Measurements from ENCODE around the gene CRYAA. TPM values are rescaled to one million over a fixed set of nuclear protein-coding genes. Genes with fewer than 3 reads are reported as not detected.

Gene CRYAA
- polyA plus RNA-seq, 2 donors: not detected

- Histone ChIP-seq H3K4me3 (ENCODE audit: low read depth in 1 of 2, low read length in 2 of 2) (no peak overlapping the region), H3K27ac (ENCODE audit: low read depth in 2 of 2, low read length in 1 of 2) (peak overlapping the region; percentile 67 to 69), H3K36me3 (ENCODE audit: control insufficient read depth in 2 of 2, insufficient read depth in 2 of 2, low read length in 1 of 2) (no peaks in the 10 kb centered on the region), H3K4me1 (ENCODE audit: control insufficient read depth in 2 of 2, insufficient read depth in 2 of 2, low read length in 1 of 2) (peaks cover 0 to 7% of the 10 kb centered on the region in 2 donors), H3K27me3 (ENCODE audit: control insufficient read depth in 1 of 2, insufficient read depth in 2 of 2, low read length in 2 of 2) (no peaks in the 10 kb centered on the region), H3K9me3 (ENCODE audit: control insufficient read depth in 2 of 2, insufficient read depth in 1 of 2, low read depth in 1 of 2, low read length in 1 of 2) (peaks cover 0 to 3% of the 10 kb centered on the region in 2 donors)
- WGBS, 2 donors: 32 to 37% methylated on average over 6 of the region's 6 CpGs
Measured at GRCh38 chr21:43196826-43197225, 28.0 kb downstream of the CRYAA start.

- peaks cover 0 to 6% of the 10 kb centered on the region in 2 donors for H3K4me1 ChIP-seq (ENCODE audit: control insufficient read depth in 2 of 2, insufficient read depth in 2 of 2, low read length in 1 of 2)
- 67 to 73% methylated on average over 2 of the region's 2 CpGs for whole genome bisulfite sequencing, 2 donors
Measured at GRCh38 chr21:43198376-43198775, 29.6 kb downstream of the CRYAA start.

GRCh38 chr21:43201491-43201890 lies 32.7 kb downstream of the CRYAA start:
- H3K36me3 ChIP-seq (ENCODE audit: control insufficient read depth in 2 of 2, insufficient read depth in 2 of 2, low read length in 1 of 2): no peaks in the 10 kb centered on the region
- no peak overlapping the region for H3K27ac ChIP-seq (ENCODE audit: low read depth in 2 of 2, low read length in 1 of 2)
- 78 to 79% methylated on average over 1 of the region's 1 CpG for WGBS, 2 donors
- no peak overlapping the region for H3K4me3 ChIP-seq (ENCODE audit: low read depth in 1 of 2, low read length in 2 of 2)
- no peaks in the 10 kb centered on the region for H3K27me3 ChIP-seq (ENCODE audit: control insufficient read depth in 1 of 2, insufficient read depth in 2 of 2, low read length in 2 of 2)
- peaks cover 3% of the 10 kb centered on the region in 2 donors for H3K9me3 ChIP-seq (ENCODE audit: control insufficient read depth in 2 of 2, insufficient read depth in 1 of 2, low read depth in 1 of 2, low read length in 1 of 2)
- H3K4me1 ChIP-seq (ENCODE audit: control insufficient read depth in 2 of 2, insufficient read depth in 2 of 2, low read length in 1 of 2): peaks cover 0 to 3% of the 10 kb centered on the region in 2 donors

More at GRCh38 chr21:43198376-43198775, 29.6 kb downstream of the CRYAA start:
- Histone ChIP-seq H3K27me3 (ENCODE audit: control insufficient read depth in 1 of 2, insufficient read depth in 2 of 2, low read length in 2 of 2) (no peaks in the 10 kb centered on the region), H3K36me3 (ENCODE audit: control insufficient read depth in 2 of 2, insufficient read depth in 2 of 2, low read length in 1 of 2) (no peaks in the 10 kb centered on the region), H3K9me3 (ENCODE audit: control insufficient read depth in 2 of 2, insufficient read depth in 1 of 2, low read depth in 1 of 2, low read length in 1 of 2) (peaks cover 0 to 3% of the 10 kb centered on the region in 2 donors), H3K4me3 (ENCODE audit: low read depth in 1 of 2, low read length in 2 of 2) (no peak overlapping the region), H3K27ac (ENCODE audit: low read depth in 2 of 2, low read length in 1 of 2) (no peak overlapping the region)

GRCh38 chr21:43203591-43203990 lies 34.8 kb downstream of the CRYAA start:
- H3K9me3 ChIP-seq (ENCODE audit: control insufficient read depth in 2 of 2, insufficient read depth in 1 of 2, low read depth in 1 of 2, low read length in 1 of 2): peaks cover 3% of the 10 kb centered on the region in 2 donors
- no peaks in the 10 kb centered on the region for H3K4me1 ChIP-seq (ENCODE audit: control insufficient read depth in 2 of 2, insufficient read depth in 2 of 2, low read length in 1 of 2)
- no peaks in the 10 kb centered on the region for H3K36me3 ChIP-seq (ENCODE audit: control insufficient read depth in 2 of 2, insufficient read depth in 2 of 2, low read length in 1 of 2)
- no peaks in the 10 kb centered on the region for H3K27me3 ChIP-seq (ENCODE audit: control insufficient read depth in 1 of 2, insufficient read depth in 2 of 2, low read length in 2 of 2)
- 74 to 93% methylated on average over 6 of the region's 6 CpGs for WGBS, 2 donors
- H3K27ac ChIP-seq (ENCODE audit: low read depth in 2 of 2, low read length in 1 of 2): no peak overlapping the region
- no peak overlapping the region for H3K4me3 ChIP-seq (ENCODE audit: low read depth in 1 of 2, low read length in 2 of 2)

- Histone ChIP-seq H3K4me3 (ENCODE audit: low read depth in 1 of 2, low read length in 2 of 2) (no peak overlapping the region), H3K4me1 (ENCODE audit: control insufficient read depth in 2 of 2, insufficient read depth in 2 of 2, low read length in 1 of 2) (no peaks in the 10 kb centered on the region), H3K27ac (ENCODE audit: low read depth in 2 of 2, low read length in 1 of 2) (no peak overlapping the region), H3K36me3 (ENCODE audit: control insufficient read depth in 2 of 2, insufficient read depth in 2 of 2, low read length in 1 of 2) (no peaks in the 10 kb centered on the region), H3K9me3 (ENCODE audit: control insufficient read depth in 2 of 2, insufficient read depth in 1 of 2, low read depth in 1 of 2, low read length in 1 of 2) (peaks cover 3% of the 10 kb centered on the region in 2 donors), H3K27me3 (ENCODE audit: control insufficient read depth in 1 of 2, insufficient read depth in 2 of 2, low read length in 2 of 2) (no peaks in the 10 kb centered on the region)
- 92 to 96% methylated on average over 7 of the region's 7 CpGs for WGBS, 2 donors
Measured at GRCh38 chr21:43204638-43205037, 35.8 kb downstream of the CRYAA start.

GRCh38 chr21:43206231-43207042 lies 37.6 kb downstream of the CRYAA start:
- WGBS, 2 donors: 87 to 88% methylated on average over 18 of the region's 18 CpGs
- peaks cover 0 to 3% of the 10 kb centered on the region in 2 donors for H3K9me3 ChIP-seq (ENCODE audit: control insufficient read depth in 2 of 2, insufficient read depth in 1 of 2, low read depth in 1 of 2, low read length in 1 of 2)
- H3K4me1 ChIP-seq (ENCODE audit: control insufficient read depth in 2 of 2, insufficient read depth in 2 of 2, low read length in 1 of 2): peaks cover 0 to 7% of the 10 kb centered on the region in 2 donors
- H3K27ac ChIP-seq (ENCODE audit: low read depth in 2 of 2, low read length in 1 of 2): no peak overlapping the region
- no peaks in the 10 kb centered on the region for H3K36me3 ChIP-seq (ENCODE audit: control insufficient read depth in 2 of 2, insufficient read depth in 2 of 2, low read length in 1 of 2)
- no peaks in the 10 kb centered on the region for H3K27me3 ChIP-seq (ENCODE audit: control insufficient read depth in 1 of 2, insufficient read depth in 2 of 2, low read length in 2 of 2)
- no peak overlapping the region for H3K4me3 ChIP-seq (ENCODE audit: low read depth in 1 of 2, low read length in 2 of 2)

GRCh38 chr21:43207043-43207315 lies 38.2 kb downstream of the CRYAA start:
- Histone ChIP-seq H3K4me3 (ENCODE audit: low read depth in 1 of 2, low read length in 2 of 2) (no peak overlapping the region), H3K36me3 (ENCODE audit: control insufficient read depth in 2 of 2, insufficient read depth in 2 of 2, low read length in 1 of 2) (no peaks in the 10 kb centered on the region), H3K27me3 (ENCODE audit: control insufficient read depth in 1 of 2, insufficient read depth in 2 of 2, low read length in 2 of 2) (no peaks in the 10 kb centered on the region), H3K9me3 (ENCODE audit: control insufficient read depth in 2 of 2, insufficient read depth in 1 of 2, low read depth in 1 of 2, low read length in 1 of 2) (peaks cover 0 to 3% of the 10 kb centered on the region in 2 donors), H3K4me1 (ENCODE audit: control insufficient read depth in 2 of 2, insufficient read depth in 2 of 2, low read length in 1 of 2) (peaks cover 0 to 7% of the 10 kb centered on the region in 2 donors), H3K27ac (ENCODE audit: low read depth in 2 of 2, low read length in 1 of 2) (no peak overlapping the region)
- WGBS, 2 donors: 87 to 91% methylated on average over 6 of the region's 6 CpGs

GRCh38 chr21:43207868-43208267 lies 39.1 kb downstream of the CRYAA start:
- Histone ChIP-seq H3K27me3 (ENCODE audit: control insufficient read depth in 1 of 2, insufficient read depth in 2 of 2, low read length in 2 of 2) (no peaks in the 10 kb centered on the region), H3K4me3 (ENCODE audit: low read depth in 1 of 2, low read length in 2 of 2) (no peak overlapping the region), H3K36me3 (ENCODE audit: control insufficient read depth in 2 of 2, insufficient read depth in 2 of 2, low read length in 1 of 2) (no peaks in the 10 kb centered on the region), H3K9me3 (ENCODE audit: control insufficient read depth in 2 of 2, insufficient read depth in 1 of 2, low read depth in 1 of 2, low read length in 1 of 2) (peaks cover 0 to 3% of the 10 kb centered on the region in 2 donors), H3K27ac (ENCODE audit: low read depth in 2 of 2, low read length in 1 of 2) (no peak overlapping the region), H3K4me1 (ENCODE audit: control insufficient read depth in 2 of 2, insufficient read depth in 2 of 2, low read length in 1 of 2) (peaks cover 0 to 7% of the 10 kb centered on the region in 2 donors)
- WGBS, 2 donors: 86 to 91% methylated on average over 6 of the region's 6 CpGs

GRCh38 chr21:43208561-43209332 lies 39.9 kb downstream of the CRYAA start:
- WGBS, 2 donors: 91% methylated on average over 29 of the region's 29 CpGs
- H3K4me1 ChIP-seq (ENCODE audit: control insufficient read depth in 2 of 2, insufficient read depth in 2 of 2, low read length in 1 of 2): peaks cover 0 to 7% of the 10 kb centered on the region in 2 donors
- no peak overlapping the region for H3K27ac ChIP-seq (ENCODE audit: low read depth in 2 of 2, low read length in 1 of 2)
- H3K9me3 ChIP-seq (ENCODE audit: control insufficient read depth in 2 of 2, insufficient read depth in 1 of 2, low read depth in 1 of 2, low read length in 1 of 2): peaks cover 0 to 3% of the 10 kb centered on the region in 2 donors
- H3K4me3 ChIP-seq (ENCODE audit: low read depth in 1 of 2, low read length in 2 of 2): no peak overlapping the region
- H3K27me3 ChIP-seq (ENCODE audit: control insufficient read depth in 1 of 2, insufficient read depth in 2 of 2, low read length in 2 of 2): no peaks in the 10 kb centered on the region
- no peaks in the 10 kb centered on the region for H3K36me3 ChIP-seq (ENCODE audit: control insufficient read depth in 2 of 2, insufficient read depth in 2 of 2, low read length in 1 of 2)

All from esophagus (tissue), 2 donors.